GM12878 (cell line): ENCODE measurements around the gene M1AP. TPM values are rescaled to one million over a fixed set of nuclear protein-coding genes. Genes with fewer than 3 reads are reported as not detected.

ENCODE experiments used
- ASH2L ChIP-seq: fragments of 300-600, 200-600 bp; sonication (generic); IDR thresholded peaks from 2 replicates; pipeline ENCODE4 v1.6.1; 2017; ENCODE audit warnings: low read depth, mild to moderate bottlenecking, borderline replicate concordance
- JUND ChIP-seq: IDR thresholded peaks from 2 replicates; pipeline ENCODE4 v1.6.1; 2012; ENCODE audit warnings: low read depth, mild to moderate bottlenecking, low read length, improper control_type of control experiment, moderate library complexity
- PAX5 ChIP-seq: IDR thresholded peaks from 2 replicates; pipeline ENCODE4 v1.6.1; 2011; ENCODE audit warnings: low read depth, low read length, borderline replicate concordance
- STAT1 ChIP-seq: fragments of 450-650 bp; conservative IDR thresholded peaks from 2 replicates; pipeline ENCODE4 v1.6.1; 2014; ENCODE audit warnings: antibody characterized with exemption, mild to moderate bottlenecking
- ZNF384 ChIP-seq: IDR thresholded peaks from 2 replicates; pipeline ENCODE4 v1.6.1; 2012; ENCODE audit warnings: low read depth, mild to moderate bottlenecking, low read length, improper control_type of control experiment, borderline replicate concordance
- ZNF622 ChIP-seq: fragments of 450-650 bp; IDR thresholded peaks from 2 replicates; pipeline ENCODE4 v1.6.1; 2017; ENCODE audit warnings: mild to moderate bottlenecking, inconsistent platforms
- polyA plus RNA-seq, 11 experiments: library from polyadenylated mRNA; depleted of rRNA in 4 of 11; unstranded in 6 of 11; stranded (reverse) in 5 of 11; fragments of >200 nt; fragmentation: Nextera tagmentation in 4 of 11; fragmentation: Illumina TruSeq in 1 of 11; extraction: Ambion mirVana in 4 of 11; extraction: Trizol in 1 of 11; gene quantifications; 1 replicate in 1 of 11; 2 replicates in 10 of 11; pipeline versions ENCODE4 v1.2.1 to v1.2.3, GENCODE V29; 2011 to 2016; ENCODE audit warnings: inconsistent platforms in 2 of 11, missing spikeins in 2 of 11, low read depth in 1 of 11
- total RNA-seq, 4 experiments: library from RNA; depleted of rRNA in 3 of 4; stranded (reverse); fragments of >200 nt in 3 of 4; fragmentation: Illumina TruSeq in 1 of 4; extraction: Trizol in 1 of 4; gene quantifications; 2 replicates each; pipeline versions ENCODE4 v1.2.1 to v1.2.3, GENCODE V29; 2013 to 2021
- TF ChIP-seq, protein P1 (sequence below): IDR thresholded peaks from 2 replicates; pipeline ENCODE4 v1.6.1; 2012; ENCODE audit warnings: low read depth, low read length, improper control_type of control experiment
- TF ChIP-seq, protein P2 (sequence below): fragments of 450-650 bp; IDR thresholded peaks from 2 replicates; pipeline ENCODE4 v1.6.1; 2017; ENCODE audit warnings: mild to moderate bottlenecking, moderate library complexity
- TF ChIP-seq, protein P3 (sequence below): IDR thresholded peaks from 2 replicates; pipeline ENCODE4 v1.6.1; 2012; ENCODE audit warnings: low read depth, low read length, improper control_type of control experiment
- TF ChIP-seq, protein P4 (sequence below): IDR thresholded peaks from 2 replicates; pipeline ENCODE4 v1.6.1; 2012; ENCODE audit warnings: mild to moderate bottlenecking, low read depth, low read length
- TF ChIP-seq, protein P5 (sequence below): fragments of 450-650 bp; formaldehyde crosslinking; IDR thresholded peaks from 2 replicates; pipeline ENCODE4 v1.4.0; 2022; ENCODE audit warnings: mild to moderate bottlenecking, moderate library complexity
- TF ChIP-seq, protein P6 (sequence below): IDR thresholded peaks from 2 replicates; pipeline ENCODE4 v1.6.1; 2011; ENCODE audit warnings: low read depth, mild to moderate bottlenecking, low read length, moderate library complexity, borderline replicate concordance; ENCODE audit errors: extremely low read depth

M1AP gene
- total and polyA plus RNA-seq, 10 of the 15 experiments (the other 5 are each of a cell fraction or from before 2014, with no cell fraction given), result 0.04 to 0.32 (median 0.16) TPM; not detected in 4

DNA sequence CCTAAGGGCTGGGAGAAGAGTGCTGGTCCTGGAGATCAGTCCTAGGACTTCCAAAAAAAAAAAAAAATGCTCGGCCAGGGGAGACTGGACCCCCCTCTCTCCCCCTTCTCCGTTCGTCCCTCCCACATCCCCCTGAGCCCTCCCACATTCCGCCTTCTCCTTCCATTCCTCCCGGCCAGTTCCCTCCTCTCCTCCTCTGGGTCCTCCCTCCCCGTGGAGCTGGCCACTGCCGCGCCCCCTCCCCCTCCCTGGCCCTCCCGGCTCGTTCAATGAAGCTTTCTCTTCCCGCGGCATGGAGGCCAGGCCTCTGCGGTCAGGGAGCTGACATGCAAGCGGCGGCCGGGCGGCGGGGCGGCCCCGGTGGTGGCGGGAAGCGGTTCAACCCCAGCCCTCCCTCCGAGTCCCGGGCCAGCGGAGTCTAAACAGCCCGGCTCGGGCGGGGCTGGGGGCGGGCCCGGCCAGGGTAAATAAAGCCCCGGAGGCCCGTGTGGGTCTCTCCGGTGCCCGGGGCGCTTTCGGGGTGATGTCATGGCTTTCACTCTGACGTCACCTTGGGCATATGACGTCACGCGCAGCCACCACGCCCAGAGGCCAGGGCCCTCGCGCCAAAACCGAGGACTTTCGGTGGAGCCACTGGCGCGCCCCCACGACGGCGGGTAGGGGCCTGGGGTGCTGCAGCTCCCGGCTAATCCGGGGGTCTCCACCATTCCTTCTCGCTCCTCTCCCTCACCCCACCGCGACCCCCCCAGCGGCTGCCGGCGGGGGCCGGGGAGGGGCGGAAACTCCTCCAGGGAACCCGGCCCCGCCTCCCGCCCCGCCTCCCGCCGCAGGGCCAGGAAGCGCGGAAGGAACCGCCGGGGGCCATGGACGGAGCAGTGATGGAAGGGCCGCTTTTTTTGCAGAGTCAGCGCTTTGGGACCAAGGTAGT is 94.0 kb downstream of the M1AP start, which contains the start of the genes DOK1 and LOXL3 (continued):
- TF ChIP-seq, protein P1, sequence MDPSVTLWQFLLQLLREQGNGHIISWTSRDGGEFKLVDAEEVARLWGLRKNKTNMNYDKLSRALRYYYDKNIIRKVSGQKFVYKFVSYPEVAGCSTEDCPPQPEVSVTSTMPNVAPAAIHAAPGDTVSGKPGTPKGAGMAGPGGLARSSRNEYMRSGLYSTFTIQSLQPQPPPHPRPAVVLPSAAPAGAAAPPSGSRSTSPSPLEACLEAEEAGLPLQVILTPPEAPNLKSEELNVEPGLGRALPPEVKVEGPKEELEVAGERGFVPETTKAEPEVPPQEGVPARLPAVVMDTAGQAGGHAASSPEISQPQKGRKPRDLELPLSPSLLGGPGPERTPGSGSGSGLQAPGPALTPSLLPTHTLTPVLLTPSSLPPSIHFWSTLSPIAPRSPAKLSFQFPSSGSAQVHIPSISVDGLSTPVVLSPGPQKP, result no peak
- TF ChIP-seq ASH2L (no peak), ZNF622 (no peak), STAT1 (no peak), PAX5 (no peak), ZNF384 (no peak), JUND (peak; percentile 75; the same call in 1 of the 2 replicates)
- TF ChIP-seq, protein P2, sequence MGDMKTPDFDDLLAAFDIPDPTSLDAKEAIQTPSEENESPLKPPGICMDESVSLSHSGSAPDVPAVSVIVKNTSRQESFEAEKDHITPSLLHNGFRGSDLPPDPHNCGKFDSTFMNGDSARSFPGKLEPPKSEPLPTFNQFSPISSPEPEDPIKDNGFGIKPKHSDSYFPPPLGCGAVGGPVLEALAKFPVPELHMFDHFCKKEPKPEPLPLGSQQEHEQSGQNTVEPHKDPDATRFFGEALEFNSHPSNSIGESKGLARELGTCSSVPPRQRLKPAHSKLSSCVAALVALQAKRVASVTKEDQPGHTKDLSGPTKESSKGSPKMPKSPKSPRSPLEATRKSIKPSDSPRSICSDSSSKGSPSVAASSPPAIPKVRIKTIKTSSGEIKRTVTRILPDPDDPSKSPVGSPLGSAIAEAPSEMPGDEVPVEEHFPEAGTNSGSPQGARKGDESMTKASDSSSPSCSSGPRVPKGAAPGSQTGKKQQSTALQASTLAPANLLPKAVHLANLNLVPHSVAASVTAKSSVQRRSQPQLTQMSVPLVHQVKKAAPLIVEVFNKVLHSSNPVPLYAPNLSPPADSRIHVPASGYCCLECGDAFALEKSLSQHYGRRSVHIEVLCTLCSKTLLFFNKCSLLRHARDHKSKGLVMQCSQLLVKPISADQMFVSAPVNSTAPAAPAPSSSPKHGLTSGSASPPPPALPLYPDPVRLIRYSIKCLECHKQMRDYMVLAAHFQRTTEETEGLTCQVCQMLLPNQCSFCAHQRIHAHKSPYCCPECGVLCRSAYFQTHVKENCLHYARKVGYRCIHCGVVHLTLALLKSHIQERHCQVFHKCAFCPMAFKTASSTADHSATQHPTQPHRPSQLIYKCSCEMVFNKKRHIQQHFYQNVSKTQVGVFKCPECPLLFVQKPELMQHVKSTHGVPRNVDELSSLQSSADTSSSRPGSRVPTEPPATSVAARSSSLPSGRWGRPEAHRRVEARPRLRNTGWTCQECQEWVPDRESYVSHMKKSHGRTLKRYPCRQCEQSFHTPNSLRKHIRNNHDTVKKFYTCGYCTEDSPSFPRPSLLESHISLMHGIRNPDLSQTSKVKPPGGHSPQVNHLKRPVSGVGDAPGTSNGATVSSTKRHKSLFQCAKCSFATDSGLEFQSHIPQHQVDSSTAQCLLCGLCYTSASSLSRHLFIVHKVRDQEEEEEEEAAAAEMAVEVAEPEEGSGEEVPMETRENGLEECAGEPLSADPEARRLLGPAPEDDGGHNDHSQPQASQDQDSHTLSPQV, result 0 out of 2 replicates have a peak, but pooled peaks have one; percentile 62
- TF ChIP-seq, protein P3, sequence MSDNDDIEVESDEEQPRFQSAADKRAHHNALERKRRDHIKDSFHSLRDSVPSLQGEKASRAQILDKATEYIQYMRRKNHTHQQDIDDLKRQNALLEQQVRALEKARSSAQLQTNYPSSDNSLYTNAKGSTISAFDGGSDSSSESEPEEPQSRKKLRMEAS, result no peak
- TF ChIP-seq, protein P4, sequence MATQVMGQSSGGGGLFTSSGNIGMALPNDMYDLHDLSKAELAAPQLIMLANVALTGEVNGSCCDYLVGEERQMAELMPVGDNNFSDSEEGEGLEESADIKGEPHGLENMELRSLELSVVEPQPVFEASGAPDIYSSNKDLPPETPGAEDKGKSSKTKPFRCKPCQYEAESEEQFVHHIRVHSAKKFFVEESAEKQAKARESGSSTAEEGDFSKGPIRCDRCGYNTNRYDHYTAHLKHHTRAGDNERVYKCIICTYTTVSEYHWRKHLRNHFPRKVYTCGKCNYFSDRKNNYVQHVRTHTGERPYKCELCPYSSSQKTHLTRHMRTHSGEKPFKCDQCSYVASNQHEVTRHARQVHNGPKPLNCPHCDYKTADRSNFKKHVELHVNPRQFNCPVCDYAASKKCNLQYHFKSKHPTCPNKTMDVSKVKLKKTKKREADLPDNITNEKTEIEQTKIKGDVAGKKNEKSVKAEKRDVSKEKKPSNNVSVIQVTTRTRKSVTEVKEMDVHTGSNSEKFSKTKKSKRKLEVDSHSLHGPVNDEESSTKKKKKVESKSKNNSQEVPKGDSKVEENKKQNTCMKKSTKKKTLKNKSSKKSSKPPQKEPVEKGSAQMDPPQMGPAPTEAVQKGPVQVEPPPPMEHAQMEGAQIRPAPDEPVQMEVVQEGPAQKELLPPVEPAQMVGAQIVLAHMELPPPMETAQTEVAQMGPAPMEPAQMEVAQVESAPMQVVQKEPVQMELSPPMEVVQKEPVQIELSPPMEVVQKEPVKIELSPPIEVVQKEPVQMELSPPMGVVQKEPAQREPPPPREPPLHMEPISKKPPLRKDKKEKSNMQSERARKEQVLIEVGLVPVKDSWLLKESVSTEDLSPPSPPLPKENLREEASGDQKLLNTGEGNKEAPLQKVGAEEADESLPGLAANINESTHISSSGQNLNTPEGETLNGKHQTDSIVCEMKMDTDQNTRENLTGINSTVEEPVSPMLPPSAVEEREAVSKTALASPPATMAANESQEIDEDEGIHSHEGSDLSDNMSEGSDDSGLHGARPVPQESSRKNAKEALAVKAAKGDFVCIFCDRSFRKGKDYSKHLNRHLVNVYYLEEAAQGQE, result no peak
- TF ChIP-seq, protein P5, sequence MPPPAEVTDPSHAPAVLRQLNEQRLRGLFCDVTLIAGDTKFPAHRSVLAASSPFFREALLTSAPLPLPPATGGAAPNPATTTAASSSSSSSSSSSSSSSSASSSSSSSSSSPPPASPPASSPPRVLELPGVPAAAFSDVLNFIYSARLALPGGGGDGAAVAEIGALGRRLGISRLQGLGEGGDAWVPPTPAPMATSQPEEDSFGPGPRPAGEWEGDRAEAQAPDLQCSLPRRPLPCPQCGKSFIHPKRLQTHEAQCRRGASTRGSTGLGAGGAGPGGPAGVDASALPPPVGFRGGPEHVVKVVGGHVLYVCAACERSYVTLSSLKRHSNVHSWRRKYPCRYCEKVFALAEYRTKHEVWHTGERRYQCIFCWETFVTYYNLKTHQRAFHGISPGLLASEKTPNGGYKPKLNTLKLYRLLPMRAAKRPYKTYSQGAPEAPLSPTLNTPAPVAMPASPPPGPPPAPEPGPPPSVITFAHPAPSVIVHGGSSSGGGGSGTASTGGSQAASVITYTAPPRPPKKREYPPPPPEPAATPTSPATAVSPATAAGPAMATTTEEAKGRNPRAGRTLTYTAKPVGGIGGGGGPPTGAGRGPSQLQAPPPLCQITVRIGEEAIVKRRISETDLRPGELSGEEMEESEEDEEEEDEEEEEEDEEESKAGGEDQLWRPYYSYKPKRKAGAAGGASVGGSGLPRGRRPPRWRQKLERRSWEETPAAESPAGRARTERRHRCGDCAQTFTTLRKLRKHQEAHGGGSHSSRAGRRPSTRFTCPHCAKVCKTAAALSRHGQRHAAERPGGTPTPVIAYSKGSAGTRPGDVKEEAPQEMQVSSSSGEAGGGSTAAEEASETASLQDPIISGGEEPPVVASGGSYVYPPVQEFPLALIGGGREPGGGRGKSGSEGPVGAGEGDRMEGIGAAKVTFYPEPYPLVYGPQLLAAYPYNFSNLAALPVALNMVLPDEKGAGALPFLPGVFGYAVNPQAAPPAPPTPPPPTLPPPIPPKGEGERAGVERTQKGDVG (CRISPR knock-in tag), result no peak; the same call in 1 of the 2 replicates
- TF ChIP-seq, protein P6, sequence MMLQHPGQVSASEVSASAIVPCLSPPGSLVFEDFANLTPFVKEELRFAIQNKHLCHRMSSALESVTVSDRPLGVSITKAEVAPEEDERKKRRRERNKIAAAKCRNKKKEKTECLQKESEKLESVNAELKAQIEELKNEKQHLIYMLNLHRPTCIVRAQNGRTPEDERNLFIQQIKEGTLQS, result no peak
